Measurements from ENCODE around the gene PARVG. TPM values are rescaled to one million over a fixed set of nuclear protein-coding genes. Genes with fewer than 3 reads are reported as not detected.

Gene PARVG
- total RNA-seq, 1 experiment from 2014 or later: not detected

DNA sequence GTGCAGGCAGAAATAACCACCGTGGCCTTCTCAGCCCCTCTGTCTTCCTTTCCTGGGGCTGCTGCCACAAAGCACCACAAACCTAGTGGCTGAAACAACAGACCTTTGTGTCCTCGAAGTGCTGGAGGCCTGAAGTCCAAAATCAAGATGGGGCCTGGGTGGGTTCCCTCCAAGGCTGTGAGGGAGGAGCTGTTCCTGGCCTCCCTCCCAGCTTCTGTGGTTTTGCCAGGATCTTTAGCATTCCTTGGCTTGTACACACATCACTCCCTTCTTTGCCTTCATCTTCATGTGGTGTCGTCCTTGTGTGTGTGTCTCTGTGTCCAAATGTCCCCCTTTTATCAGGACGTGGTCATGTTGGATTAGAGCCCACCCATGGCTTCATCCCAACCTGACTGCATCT lies 29.0 kb upstream of the PARVG start:
- no peak for DNase-seq (ENCODE audit: low spot score)
- in situ Hi-C loops (cut with HindIII; ENCODE audit: low sequenced_read_pairs): no loop called here

DNA sequence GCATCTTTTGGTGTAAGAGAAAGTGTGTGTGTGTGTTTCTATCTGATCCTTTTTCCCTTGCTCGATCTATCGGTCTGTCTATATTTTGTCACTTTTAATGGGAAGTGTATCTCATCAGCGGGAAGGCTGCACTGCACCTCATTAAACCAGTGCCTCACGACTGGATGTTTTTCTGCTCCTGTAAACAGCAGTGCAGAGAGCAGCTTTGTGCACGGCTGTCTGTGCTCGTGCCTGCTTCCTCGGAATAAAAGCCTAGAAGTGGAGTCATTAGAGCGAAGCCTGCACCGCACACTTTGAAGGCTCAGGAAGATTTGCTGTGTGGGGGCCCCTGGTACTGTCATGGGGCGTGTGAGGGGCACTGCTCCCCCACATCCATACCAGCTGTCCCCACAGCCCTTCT lies 27.0 kb upstream of the PARVG start:
- in situ Hi-C loops (cut with HindIII; ENCODE audit: low sequenced_read_pairs): no loop called here
- DNase-seq (ENCODE audit: low spot score): no peak

DNA sequence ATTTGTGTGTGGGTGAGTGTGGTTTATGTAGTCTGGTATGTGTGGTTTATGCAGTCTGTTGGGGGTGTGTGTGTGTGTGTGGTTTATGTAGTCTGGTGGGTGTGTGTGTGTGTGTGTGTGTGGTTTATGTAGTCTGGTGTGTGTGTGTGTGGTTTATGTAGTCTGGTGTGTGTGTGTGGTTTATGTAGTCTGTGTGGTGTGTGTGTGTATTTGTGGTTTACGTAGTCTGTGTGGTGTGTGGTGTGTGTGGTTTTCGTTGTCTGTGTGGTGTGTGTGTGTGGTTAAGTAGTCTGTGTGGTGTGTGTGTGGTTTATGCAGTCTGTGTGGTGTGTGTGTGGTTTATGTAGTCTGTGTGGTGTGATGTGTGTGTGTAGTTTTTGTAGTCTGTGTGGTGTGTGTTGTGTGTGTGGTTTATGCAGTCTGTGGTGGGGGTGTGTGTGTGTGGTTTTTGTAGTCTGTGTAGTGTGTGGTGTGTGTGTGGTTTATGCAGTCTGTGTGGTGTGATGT lies 26.2 kb upstream of the PARVG start:
- no peak for DNase-seq (ENCODE audit: low spot score)
- in situ Hi-C loops (cut with HindIII; ENCODE audit: low sequenced_read_pairs): no loop called here

DNA sequence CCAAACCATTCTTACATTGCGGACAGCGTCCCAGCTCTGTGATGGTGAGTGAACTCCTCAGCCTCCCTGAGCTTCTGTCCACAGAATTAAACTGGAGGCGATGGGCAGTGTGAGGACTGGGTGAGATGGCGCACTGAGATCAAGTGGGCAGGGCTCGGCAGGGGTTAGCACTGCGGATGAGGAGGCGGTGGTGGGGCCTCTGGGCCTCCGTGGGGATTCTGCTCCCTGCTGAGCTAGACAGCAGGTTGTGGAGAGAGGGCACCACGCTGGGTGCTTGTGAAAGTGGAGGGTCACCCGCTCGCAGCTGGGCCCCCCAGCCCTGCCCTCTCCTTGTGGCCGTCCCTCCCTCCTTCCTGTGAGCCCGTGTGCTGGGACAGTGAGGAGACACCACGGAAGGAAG lies 25.6 kb upstream of the PARVG start:
- in situ Hi-C loops (cut with HindIII; ENCODE audit: low sequenced_read_pairs): no loop called here
- no peak for DNase-seq (ENCODE audit: low spot score)

DNA sequence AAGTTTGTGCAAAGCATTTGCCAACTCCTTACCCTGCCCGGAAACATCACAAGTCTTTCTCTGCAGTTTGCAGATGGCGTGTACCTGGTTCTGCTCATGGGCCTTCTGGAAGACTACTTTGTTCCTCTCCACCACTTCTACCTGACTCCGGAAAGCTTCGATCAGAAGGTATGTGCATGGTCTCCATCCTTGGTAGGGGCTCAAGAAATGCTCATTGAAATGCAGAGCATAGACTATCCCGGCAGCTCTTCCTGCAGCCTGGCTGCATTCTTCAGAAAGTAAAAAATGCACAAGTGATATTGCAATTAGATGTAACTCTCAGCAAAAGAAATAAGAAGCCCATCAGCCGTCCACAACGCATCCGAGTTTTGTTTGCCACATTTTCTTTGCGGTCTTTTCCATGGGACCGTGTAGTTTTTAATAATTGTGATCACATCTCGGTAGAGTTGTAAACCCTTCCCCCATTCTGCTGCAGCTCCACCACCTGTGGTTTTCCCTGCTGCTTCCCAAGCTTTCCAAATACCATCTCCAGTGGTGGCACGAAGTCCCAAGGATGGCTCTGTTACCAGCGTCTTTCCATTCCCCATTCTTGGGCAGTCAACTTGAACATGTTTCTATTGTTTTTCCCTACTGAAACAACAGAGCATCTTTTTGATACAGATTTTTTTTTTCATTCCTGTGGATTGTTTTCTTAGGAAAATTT lies 22.7 kb upstream of the PARVG start:
- DNase-seq (ENCODE audit: low spot score): no peak
- in situ Hi-C loops (cut with HindIII; ENCODE audit: low sequenced_read_pairs): no loop called here

DNA sequence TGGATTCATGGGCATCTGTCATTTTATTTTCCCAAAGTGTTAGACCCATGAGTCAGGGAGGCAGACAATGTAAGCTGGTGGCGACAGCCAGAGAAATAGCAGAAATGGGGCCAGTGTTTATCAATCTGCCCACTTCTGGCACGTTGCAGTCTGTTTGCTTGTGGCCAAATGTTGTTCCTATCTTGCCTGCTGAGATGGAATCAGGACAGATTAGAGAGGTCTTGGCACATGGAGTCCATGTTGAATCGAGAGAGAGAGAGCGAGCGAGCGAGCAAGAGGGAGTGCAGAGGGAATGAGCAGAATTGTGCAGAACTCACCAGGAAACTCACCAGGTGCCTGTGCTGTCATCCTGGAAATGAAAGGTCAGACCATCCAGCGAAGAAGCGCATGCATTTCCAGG lies 21.9 kb upstream of the PARVG start:
- in situ Hi-C loops (cut with HindIII; ENCODE audit: low sequenced_read_pairs): no loop called here
- peak; percentile 99 for DNase-seq (ENCODE audit: low spot score)

DNA sequence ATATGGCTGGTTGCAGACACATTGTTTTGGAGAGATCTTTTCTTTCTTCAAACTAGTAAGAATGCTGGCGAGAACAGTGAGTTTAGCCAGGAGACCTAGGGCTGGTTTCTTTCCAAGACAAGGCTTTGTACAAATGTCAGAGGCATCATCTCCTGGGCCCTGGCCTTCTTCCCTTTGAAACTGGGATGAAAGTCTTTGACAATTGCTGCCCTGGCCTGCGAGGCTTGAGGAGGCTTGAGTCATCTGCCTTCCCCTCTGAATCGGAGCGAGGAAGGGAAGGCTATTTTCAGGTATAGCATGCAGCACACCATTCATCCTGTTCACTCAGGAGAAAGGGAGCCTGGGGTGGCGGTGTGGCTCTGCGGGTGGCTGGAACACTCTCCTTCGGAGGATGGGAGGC lies 21.5 kb upstream of the PARVG start:
- in situ Hi-C loops (cut with HindIII; ENCODE audit: low sequenced_read_pairs): no loop called here
- peak; percentile 90 for DNase-seq (ENCODE audit: low spot score)

DNA sequence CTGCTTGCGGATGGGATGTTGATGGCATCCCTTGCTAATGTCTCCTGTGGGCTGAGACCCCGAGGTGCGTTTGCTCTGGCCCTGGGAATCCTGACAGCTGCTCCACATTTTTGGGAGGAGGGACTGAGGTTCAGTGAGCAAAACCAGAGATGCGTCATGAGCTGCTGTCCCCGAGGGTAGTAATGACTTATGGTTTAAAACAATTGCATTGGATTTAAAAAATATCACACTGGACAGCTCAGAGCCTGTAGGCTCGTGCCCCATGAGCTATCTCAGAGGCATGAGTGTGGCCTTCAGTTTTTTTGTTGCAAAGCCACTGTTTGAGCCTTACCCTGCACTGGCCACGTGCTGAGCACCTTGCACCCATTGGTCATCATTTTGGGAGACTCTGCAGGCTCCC lies 20.9 kb upstream of the PARVG start:
- no peak for DNase-seq (ENCODE audit: low spot score)
- in situ Hi-C loops (cut with HindIII; ENCODE audit: low sequenced_read_pairs): no loop called here

DNA sequence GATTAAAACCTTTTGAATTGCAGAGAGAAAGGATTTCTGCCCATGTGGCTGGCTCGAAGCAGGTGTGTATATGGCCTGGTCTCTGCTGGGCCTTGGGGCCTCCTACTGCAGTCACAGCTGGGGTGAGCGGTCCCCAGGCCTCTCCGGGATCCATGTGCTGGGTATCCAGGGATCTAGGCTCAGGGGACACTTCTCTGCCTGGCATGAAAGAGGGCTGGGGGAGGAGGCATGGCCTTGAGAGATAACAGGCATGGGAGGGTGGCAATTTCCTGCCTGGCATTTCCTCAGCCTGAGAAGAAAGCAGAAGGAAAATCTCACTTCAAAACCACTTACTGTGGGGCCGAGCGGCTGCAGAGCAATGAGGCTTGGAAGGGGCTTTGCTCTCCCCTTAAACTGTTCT lies 20.3 kb upstream of the PARVG start:
- in situ Hi-C loops (cut with HindIII; ENCODE audit: low sequenced_read_pairs): no loop called here
- no peak for DNase-seq (ENCODE audit: low spot score)

DNA sequence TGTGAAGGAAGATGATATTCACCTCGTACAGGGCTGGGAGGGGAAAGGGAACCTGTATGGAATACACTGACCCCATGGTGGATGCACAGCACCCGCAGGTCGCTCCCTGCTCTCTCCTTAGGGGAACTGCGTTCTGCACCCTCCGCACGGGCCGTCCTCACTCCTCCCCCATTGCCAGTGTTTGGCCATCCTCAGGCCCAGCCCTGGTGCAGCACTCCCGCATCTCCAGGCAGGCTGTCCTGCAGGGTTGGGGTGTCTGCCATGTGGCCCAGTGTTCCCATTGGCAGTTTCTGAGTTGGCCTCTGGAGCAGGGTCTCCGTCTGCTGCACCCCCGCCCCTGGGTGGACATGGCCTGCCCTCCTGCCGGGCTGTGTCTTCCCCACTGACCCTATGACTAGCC lies 19.1 kb upstream of the PARVG start:
- in situ Hi-C loops (cut with HindIII; ENCODE audit: low sequenced_read_pairs): no loop called here
- DNase-seq (ENCODE audit: low spot score): no peak

DNA sequence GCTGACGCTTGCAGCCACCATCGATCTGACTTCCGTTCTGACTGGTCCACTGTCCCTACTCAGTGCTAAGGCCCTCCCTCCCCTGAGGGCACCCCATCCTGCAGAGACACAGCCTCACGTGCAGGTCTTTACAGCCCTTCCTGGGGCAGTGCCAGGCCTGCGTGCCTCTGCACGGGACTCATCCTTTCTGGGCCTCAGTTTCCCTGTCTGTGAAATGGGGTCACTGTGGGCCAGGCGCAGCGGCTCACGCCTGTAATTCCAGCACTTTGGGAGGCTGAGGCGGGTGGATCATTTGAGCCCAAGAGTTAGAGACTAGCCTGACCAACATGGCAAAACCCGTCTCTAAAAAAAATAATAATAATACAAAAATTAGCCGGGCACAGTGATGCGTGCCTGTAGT lies 17.8 kb upstream of the PARVG start:
- no peak for DNase-seq (ENCODE audit: low spot score)
- in situ Hi-C loops (cut with HindIII; ENCODE audit: low sequenced_read_pairs): no loop called here

DNA sequence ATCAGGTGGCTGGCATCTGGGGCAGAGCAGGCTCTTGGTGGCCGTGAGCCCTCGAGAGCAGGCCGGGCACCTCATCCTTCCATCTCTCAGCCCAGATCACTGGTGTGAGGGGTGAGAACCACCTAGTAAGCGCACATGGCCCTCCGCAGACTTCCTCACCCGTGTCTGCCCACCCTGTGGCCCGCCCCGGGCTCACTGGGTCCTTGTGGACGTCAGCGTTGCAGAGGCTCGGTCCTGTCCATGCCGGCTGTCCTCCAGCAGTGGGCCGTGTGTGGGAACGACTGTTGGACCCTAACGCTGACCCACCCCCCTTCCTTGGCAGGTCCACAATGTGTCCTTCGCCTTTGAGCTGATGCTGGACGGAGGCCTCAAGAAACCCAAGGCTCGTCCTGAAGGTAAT lies 17.2 kb upstream of the PARVG start:
- in situ Hi-C loops (cut with HindIII; ENCODE audit: low sequenced_read_pairs): no loop called here

DNA sequence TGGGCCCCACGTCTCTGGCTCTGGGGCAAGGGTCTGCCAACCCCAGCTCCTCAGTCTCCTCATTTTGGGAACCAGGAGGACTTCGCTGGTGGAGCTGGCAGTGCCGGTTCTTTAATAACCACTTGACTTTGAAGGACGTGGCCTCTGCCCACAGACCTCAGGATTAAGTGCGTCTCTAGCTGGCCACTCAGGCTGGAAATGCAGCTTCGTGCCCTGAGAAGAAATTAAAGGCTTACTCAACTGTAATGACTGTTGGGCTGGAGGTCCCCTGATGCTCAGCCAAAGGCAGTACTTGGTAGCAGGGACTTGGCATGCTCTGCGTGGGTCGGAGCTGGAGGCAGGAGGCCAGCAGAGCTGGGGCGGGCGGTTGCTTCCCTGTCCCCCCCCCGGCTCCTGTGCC lies 16.7 kb upstream of the PARVG start:
- peak; percentile 6 for DNase-seq (ENCODE audit: low spot score)
- in situ Hi-C loops (cut with HindIII; ENCODE audit: low sequenced_read_pairs): no loop called here

More for the DNA sequence above, 17.2 kb upstream of the PARVG start:
- no peak for DNase-seq (ENCODE audit: low spot score)

DNA sequence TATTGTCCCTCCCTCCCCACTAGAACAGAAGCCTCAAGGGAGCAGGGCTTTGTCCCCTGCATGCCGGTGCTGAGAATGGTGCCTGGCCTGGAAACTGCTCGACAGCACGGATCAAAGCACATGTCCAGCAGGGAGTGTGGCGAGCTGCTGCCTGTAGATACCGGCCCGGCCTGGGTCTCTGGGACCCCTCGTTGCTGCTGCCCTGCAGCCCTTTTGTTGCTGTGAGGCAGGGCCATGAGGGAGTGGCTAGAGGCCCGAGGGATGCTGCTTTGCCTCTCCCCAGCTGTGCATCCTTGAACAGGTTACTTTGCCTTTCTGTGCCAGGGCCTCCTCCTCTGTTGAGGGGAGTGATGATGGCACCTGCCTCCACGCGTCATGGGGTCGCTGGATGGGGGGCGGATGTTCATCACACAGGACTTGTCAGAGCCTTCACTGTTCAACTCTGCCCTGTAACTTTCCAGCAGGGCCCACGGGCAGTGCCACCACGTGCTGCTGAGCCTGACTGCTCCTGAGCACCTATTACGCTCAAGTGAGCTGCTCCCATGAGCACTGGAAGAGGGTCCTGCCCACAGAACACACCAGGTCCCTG lies 15.3 kb upstream of the PARVG start:
- in situ Hi-C loops (cut with HindIII; ENCODE audit: low sequenced_read_pairs): no loop called here
- no peak for DNase-seq (ENCODE audit: low spot score)

DNA sequence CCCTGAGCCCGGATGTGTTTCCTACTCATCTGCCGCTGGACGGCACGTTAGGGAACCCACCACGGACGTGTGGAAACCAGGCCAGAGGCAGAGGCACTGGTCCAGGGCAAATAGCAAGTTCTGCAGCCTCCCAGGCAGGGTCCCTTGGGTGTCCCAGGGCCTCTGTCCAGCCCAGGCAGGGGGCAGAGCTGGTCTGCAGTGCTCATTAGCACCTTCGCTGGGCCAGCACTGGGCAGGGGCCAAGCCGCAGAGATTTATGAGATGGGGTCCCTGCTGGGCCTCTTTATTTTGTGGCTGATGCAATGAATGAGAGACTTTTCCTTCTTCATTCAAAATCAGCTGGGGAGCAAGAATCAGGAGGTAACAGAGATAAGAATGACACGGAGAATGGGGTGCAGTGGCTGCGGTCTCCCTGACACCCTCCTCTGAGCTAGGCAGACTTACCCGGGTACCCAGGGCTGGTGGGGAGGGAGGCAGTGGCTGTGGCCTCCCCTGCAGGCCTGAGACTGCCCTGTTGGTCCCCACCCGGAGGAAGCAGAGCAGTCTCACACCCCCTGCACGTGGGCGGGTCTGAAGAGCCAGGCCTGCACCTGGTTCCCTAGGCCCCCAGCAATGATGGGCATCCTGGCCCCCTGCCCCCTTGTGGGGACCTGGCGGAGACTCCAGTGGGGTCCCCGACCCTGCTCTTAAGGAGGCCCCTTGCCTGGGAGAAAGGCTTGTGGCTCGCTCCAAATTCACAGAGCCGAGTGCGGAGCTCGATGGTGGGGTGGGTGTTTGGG lies 14.0 kb upstream of the PARVG start:
- no peak for DNase-seq (ENCODE audit: low spot score)
- in situ Hi-C loops (cut with HindIII; ENCODE audit: low sequenced_read_pairs): no loop called here

DNA sequence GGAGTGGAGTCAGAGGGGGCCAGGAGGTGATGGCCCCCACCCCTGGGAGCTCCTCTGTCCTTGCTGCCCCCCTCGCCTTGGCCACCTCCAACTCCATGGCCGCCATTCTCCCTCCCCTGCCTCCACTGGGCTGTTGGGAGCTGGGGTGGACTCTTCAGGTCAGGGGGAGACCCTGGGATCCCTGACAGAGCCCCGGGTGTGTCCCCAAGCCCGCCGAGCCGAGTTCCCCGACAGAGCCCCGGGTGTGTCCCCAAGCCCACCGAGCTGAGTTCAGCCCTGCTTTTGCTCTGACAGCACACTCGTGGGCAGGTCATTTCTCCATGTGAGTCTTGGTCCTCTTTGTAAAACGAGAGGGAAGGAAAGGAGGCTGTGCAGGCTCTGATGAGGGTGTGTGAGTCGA lies 13.2 kb upstream of the PARVG start:
- in situ Hi-C loops (cut with HindIII; ENCODE audit: low sequenced_read_pairs): no loop called here
- no peak for DNase-seq (ENCODE audit: low spot score)

DNA sequence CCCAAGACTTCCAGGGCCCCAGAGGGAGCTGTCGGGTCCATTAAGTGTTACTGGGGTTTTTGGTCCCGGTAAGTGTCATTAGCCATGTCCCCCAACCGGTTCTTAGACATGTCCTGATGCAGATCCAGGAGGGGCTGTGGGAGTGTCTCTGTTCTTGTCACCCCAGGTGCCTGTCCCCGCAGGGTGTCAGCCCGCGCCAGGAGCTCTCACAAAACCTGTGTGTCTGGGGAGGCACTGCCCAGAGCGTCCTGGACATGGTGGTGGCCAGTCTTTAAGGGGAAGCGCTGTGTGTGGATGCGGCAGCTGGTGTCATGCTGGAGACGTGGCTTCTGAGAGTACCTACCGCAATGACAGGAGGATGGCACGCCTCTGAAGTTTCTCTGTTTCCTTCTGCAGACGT lies 12.5 kb upstream of the PARVG start:
- DNase-seq (ENCODE audit: low spot score): no peak
- in situ Hi-C loops (cut with HindIII; ENCODE audit: low sequenced_read_pairs): no loop called here

DNA sequence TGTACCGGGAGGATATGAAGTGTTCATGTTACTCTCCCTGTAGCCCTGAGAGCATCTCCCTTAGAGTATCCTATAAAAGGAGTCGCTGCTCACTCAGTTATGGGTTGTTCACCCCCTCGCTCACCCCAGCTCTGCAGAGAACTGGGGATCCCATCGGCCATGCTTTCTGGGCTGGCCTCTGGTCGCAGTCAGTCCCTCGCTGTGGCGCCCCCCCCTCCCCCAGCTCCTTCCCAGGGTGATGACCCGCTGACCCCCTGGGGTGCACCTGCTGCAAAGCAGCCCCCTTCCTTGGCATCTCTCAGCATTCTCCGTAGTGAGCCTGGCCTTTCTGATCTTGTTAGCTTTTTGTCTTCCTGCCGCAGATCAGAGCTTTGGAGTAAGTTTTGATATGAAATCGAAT lies 10.3 kb upstream of the PARVG start:
- DNase-seq (ENCODE audit: low spot score): no peak
- in situ Hi-C loops (cut with HindIII; ENCODE audit: low sequenced_read_pairs): no loop called here

DNA sequence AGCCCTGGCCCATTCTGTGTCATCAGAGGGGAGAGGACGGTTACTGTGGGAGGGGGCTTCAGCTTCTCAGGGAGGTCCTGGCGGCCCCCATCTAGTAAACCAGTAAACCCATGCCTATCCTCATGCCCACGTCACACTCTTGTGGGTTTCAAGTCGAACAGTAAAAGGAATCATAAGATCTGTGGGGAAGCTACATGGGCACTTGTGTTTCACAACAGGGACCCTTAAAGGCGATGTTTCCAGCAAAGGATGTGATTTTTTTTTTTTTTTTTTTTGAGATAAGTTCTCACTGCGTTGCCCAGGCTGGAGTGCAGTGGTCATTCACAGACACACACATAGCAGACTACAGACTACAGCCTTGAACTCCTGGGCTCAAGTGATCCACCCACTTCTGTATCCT lies 9.2 kb upstream of the PARVG start:
- DNase-seq (ENCODE audit: low spot score): no peak
- in situ Hi-C loops (cut with HindIII; ENCODE audit: low sequenced_read_pairs): no loop called here

DNA sequence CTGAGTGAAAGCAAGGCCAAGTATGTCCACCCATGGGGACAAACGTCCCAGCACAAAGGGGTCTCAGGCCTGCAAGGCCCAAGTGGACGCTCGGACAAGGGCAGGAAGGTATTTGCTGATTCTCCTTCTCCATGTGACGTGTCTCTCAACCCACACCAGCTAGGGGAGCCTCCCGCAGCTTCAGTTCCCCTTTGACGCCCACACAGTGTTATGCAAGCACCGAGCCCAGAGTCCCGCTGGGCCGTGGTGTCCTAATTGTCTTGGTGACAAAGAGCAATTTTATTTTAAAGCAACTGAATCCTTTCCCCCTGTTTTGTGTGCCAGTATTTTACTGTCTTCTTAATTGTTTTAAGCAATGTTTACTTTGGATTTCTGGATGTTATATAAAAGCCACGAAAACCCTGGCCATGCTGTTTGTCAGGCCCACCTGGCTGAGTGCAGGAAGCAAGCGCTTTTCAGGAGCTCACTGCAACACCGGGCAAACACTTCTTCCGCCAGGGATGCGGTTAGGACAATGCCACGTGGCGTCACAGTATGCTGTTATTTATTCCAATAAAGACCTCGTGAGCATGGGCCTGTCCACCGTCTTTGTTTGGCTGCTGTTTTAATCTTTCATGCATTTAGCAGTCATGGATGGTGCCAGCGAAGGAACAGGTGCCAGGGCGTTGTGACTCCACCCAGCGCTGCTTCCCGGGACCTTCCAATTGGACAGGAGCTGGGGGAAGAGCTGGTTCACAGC lies 8.2 kb upstream of the PARVG start:
- DNase-seq (ENCODE audit: low spot score): peak; percentile 33
- in situ Hi-C loops (cut with HindIII; ENCODE audit: low sequenced_read_pairs): no loop called here
